H1 (cell line): ENCODE results near the gene ATMIN. TPM values are rescaled to one million over a fixed set of nuclear protein-coding genes. Genes with fewer than 3 reads are reported as not detected.

Experiments used
- CTCF ChIP-seq, 3 experiments: IDR thresholded peaks; 1 replicate in 2 of 3; 2 replicates in 1 of 3; pipeline versions ENCODE4 v1.5.1 to v1.6.1; 2011; ENCODE audit warnings: low read length in 3 of 3, mild to moderate bottlenecking in 3 of 3, inconsistent platforms in 2 of 3, low read depth in 1 of 3, moderate library complexity in 1 of 3; ENCODE audit not compliant: insufficient read depth in 1 of 3; ENCODE audit errors: control extremely low read depth in 1 of 3
- POLR2A ChIP-seq, 2 experiments: IDR thresholded peaks; 1 replicate in 1 of 2; 2 replicates in 1 of 2; pipeline ENCODE4 v1.6.1; 2011; ENCODE audit warnings: low read depth in 2 of 2, low read length in 2 of 2, mild to moderate bottlenecking in 2 of 2; ENCODE audit errors: control extremely low read depth in 1 of 2
- RFX5 ChIP-seq: IDR thresholded peaks from 2 replicates; pipeline ENCODE4 v1.6.1; 2011; ENCODE audit warnings: low read depth, low read length, improper control_type of control experiment, borderline replicate concordance
- SIN3A ChIP-seq, 2 experiments: IDR thresholded peaks in 1 of 2; conservative IDR thresholded peaks in 1 of 2; 2 replicates each; pipeline ENCODE4 v1.6.1; 2011 to 2012; ENCODE audit warnings: low read length in 2 of 2, improper control_type of control experiment in 1 of 2, low read depth in 1 of 2, mild to moderate bottlenecking in 1 of 2
- ZNF274 ChIP-seq: IDR thresholded peaks from 2 replicates; pipeline ENCODE4 v1.7.0; 2012; ENCODE audit warnings: low read length, borderline replicate concordance; ENCODE audit errors: extremely low read depth
- polyA plus RNA-seq, 7 experiments: library from polyadenylated mRNA; depleted of rRNA in 3 of 7; stranded (reverse) in 5 of 7; unstranded in 2 of 7; fragments of >200 nt in 5 of 7; fragments of 200-250 nt in 2 of 7; gene quantifications; 1 replicate in 5 of 7; 2 replicates in 1 of 7; 4 replicates in 1 of 7; pipeline versions ENCODE4 v1.2.1 to v1.2.3, GENCODE V29; 2011 to 2013; ENCODE audit warnings: missing spikeins in 2 of 7, mixed read lengths in 2 of 7
- total RNA-seq: library from RNA; stranded (reverse); fragmentation: NEBNext Ultra II Directional; extraction: Animal tissue kit (Norgen Biotek cat#: 25700); gene quantifications from 2 replicates; pipeline ENCODE4 v1.2.1, GENCODE V29; 2021
- TF ChIP-seq, protein P1 (sequence below): IDR thresholded peaks from 2 replicates; pipeline ENCODE4 v1.6.1; 2011; ENCODE audit warnings: low read length, improper control_type of control experiment

Gene ATMIN
- total and polyA plus RNA-seq, 2 of the 8 experiments (the other 6 are each of a cell fraction or from before 2014, with no cell fraction given) = 34.8 to 59.8 TPM

DNA sequence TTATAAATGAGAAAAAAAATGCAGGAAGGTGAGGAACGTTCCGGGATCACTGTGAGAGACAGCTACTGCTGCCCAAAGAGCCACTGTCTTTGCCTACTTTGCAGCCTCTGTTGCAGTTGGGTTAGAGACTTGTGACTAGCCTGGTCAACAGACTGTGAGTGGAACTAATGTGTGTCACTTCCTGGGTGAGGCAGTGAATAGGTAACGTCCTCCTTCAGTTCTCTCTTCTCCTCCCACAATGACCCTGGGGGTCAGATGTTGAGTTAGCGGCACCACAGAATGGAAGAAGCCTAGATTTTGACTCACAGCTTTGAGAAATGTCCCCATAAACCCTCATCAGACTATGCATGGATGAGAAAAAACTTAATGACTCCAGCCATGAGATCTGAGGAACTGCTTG is 36.2 kb downstream of the ATMIN start (continued):
- TF ChIP-seq CTCF (IDR thresholded peaks at IDR 0.05; ENCODE audit: control extremely low read depth in 1 of 3, insufficient read depth in 1 of 3, low read depth in 1 of 3, low read length in 3 of 3) (no peak), ZNF274 (no peak), POLR2A (IDR thresholded peaks at IDR 0.05; ENCODE audit: control extremely low read depth in 1 of 2, low read depth in 2 of 2, low read length in 2 of 2) (no peak), SIN3A (conservative IDR thresholded peaks at IDR 0.05 in 1 of 2, IDR thresholded peaks at IDR 0.05 in 1 of 2; ENCODE audit: low read depth in 1 of 2, low read length in 2 of 2) (no peak), RFX5 (no peak)
- TF ChIP-seq, protein P1, sequence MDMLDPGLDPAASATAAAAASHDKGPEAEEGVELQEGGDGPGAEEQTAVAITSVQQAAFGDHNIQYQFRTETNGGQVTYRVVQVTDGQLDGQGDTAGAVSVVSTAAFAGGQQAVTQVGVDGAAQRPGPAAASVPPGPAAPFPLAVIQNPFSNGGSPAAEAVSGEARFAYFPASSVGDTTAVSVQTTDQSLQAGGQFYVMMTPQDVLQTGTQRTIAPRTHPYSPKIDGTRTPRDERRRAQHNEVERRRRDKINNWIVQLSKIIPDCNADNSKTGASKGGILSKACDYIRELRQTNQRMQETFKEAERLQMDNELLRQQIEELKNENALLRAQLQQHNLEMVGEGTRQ = no peak
- TF ChIP-seq, all 59 proteins: peak for 0
